Panc1 (cell line): ENCODE data around the gene STX18.

Experiments
- SIN3A ChIP-seq: IDR thresholded peaks from 2 replicates; pipeline ENCODE4 v1.6.1; 2012; ENCODE audit warnings: low read depth, mild to moderate bottlenecking, low read length, moderate library complexity, borderline replicate concordance; ENCODE audit not compliant: insufficient read depth
- TF ChIP-seq, protein P1 (sequence below): fragments of 450-650 bp; IDR thresholded peaks from 2 replicates; pipeline ENCODE4 v1.5.1; 2017; ENCODE audit warnings: mild to moderate bottlenecking
- TF ChIP-seq, protein P2 (sequence below), 2 experiments: IDR thresholded peaks; 2 replicates each; pipeline ENCODE4 v1.6.1; 2011 to 2012; ENCODE audit warnings: low read depth in 2 of 2, control low read depth in 1 of 2, low read length in 1 of 2, mild to moderate bottlenecking in 1 of 2, moderate library complexity in 1 of 2; ENCODE audit not compliant: insufficient read depth in 1 of 2

GRCh38 chr4:4512282-4512681 lies 29.6 kb downstream of the STX18 start:
- TF ChIP-seq, protein P1, sequence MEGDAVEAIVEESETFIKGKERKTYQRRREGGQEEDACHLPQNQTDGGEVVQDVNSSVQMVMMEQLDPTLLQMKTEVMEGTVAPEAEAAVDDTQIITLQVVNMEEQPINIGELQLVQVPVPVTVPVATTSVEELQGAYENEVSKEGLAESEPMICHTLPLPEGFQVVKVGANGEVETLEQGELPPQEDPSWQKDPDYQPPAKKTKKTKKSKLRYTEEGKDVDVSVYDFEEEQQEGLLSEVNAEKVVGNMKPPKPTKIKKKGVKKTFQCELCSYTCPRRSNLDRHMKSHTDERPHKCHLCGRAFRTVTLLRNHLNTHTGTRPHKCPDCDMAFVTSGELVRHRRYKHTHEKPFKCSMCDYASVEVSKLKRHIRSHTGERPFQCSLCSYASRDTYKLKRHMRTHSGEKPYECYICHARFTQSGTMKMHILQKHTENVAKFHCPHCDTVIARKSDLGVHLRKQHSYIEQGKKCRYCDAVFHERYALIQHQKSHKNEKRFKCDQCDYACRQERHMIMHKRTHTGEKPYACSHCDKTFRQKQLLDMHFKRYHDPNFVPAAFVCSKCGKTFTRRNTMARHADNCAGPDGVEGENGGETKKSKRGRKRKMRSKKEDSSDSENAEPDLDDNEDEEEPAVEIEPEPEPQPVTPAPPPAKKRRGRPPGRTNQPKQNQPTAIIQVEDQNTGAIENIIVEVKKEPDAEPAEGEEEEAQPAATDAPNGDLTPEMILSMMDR = no peak
- TF ChIP-seq, protein P2, sequence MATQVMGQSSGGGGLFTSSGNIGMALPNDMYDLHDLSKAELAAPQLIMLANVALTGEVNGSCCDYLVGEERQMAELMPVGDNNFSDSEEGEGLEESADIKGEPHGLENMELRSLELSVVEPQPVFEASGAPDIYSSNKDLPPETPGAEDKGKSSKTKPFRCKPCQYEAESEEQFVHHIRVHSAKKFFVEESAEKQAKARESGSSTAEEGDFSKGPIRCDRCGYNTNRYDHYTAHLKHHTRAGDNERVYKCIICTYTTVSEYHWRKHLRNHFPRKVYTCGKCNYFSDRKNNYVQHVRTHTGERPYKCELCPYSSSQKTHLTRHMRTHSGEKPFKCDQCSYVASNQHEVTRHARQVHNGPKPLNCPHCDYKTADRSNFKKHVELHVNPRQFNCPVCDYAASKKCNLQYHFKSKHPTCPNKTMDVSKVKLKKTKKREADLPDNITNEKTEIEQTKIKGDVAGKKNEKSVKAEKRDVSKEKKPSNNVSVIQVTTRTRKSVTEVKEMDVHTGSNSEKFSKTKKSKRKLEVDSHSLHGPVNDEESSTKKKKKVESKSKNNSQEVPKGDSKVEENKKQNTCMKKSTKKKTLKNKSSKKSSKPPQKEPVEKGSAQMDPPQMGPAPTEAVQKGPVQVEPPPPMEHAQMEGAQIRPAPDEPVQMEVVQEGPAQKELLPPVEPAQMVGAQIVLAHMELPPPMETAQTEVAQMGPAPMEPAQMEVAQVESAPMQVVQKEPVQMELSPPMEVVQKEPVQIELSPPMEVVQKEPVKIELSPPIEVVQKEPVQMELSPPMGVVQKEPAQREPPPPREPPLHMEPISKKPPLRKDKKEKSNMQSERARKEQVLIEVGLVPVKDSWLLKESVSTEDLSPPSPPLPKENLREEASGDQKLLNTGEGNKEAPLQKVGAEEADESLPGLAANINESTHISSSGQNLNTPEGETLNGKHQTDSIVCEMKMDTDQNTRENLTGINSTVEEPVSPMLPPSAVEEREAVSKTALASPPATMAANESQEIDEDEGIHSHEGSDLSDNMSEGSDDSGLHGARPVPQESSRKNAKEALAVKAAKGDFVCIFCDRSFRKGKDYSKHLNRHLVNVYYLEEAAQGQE (IDR thresholded peaks at IDR 0.05; ENCODE audit: insufficient read depth in 1 of 2, low read depth in 2 of 2, low read length in 1 of 2) = no peak
- TF ChIP-seq SIN3A = no peak
